Embryonic facial prominence (tissue), 1 donor: ENCODE results near the gene DDI1.

Experiments
- DNase-seq: peaks from one replicate; pipeline ENCODE4 v3.0.0-alpha.2; 2016; ENCODE audit errors: extremely low spot score

DDI1 gene

GRCh38 chr11:104036588-104036987 is at the start of gene DDI1:
Gene DDI1 (plus strand): TSS chr11:104036640. CDS start chr11:104036823, 183 bp downstream.
- DNase-seq: no peak

GRCh38 chr11:103987629-103988594 is 48.5 kb upstream of the DDI1 start:
- DNase-seq: no peak

GRCh38 chr11:103988595-103988969 is 47.9 kb upstream of the DDI1 start:
- no peak for DNase-seq

GRCh38 chr11:103993507-103993906 is 42.9 kb upstream of the DDI1 start:
- no peak for DNase-seq

GRCh38 chr11:103994094-103994493 is 42.3 kb upstream of the DDI1 start:
- DNase-seq: no peak

GRCh38 chr11:103994518-103994917 is 41.9 kb upstream of the DDI1 start:
- DNase-seq: no peak

GRCh38 chr11:103995896-103996295 is 40.5 kb upstream of the DDI1 start:
- no peak for DNase-seq

- no peak for DNase-seq
These were observed 39.4 kb upstream of the DDI1 start for GRCh38 chr11:103997082-103997481.

- no peak for DNase-seq
These were observed 37.5 kb upstream of the DDI1 start for GRCh38 chr11:103998826-103999508.

GRCh38 chr11:104000798-104001197 is 35.6 kb upstream of the DDI1 start:
- no peak for DNase-seq

GRCh38 chr11:104001561-104002056 is 34.8 kb upstream of the DDI1 start:
- DNase-seq: no peak

- no peak for DNase-seq
These were observed 32.9 kb upstream of the DDI1 start for GRCh38 chr11:104003491-104003890.

- no peak for DNase-seq
These were observed 31.1 kb upstream of the DDI1 start for GRCh38 chr11:104005234-104005855.

- DNase-seq: no peak
These were observed 26.7 kb upstream of the DDI1 start for GRCh38 chr11:104009744-104010143.

GRCh38 chr11:104011044-104011443 is 25.4 kb upstream of the DDI1 start:
- no peak for DNase-seq

- DNase-seq: no peak
These were observed 20.6 kb upstream of the DDI1 start for GRCh38 chr11:104015649-104016415.

- no peak for DNase-seq
These were observed 11.9 kb upstream of the DDI1 start for GRCh38 chr11:104024572-104024971.

- DNase-seq: no peak
These were observed 7.8 kb upstream of the DDI1 start for GRCh38 chr11:104028476-104029263.

- DNase-seq: no peak
These were observed 3.3 kb upstream of the DDI1 start for GRCh38 chr11:104033134-104033533.

- DNase-seq: no peak
These were observed 2.9 kb upstream of the DDI1 start for GRCh38 chr11:104033561-104033960.

- DNase-seq: no peak
These were observed 555 bp downstream of the DDI1 start for GRCh38 chr11:104036995-104037394.
